IMR-90 (cell line): ENCODE measurements around the gene PRF1.

Experiments
- CTCF ChIP-seq: conservative IDR thresholded peaks from 2 replicates; pipeline ENCODE4 v1.5.1; 2012; ENCODE audit warnings: mild to moderate bottlenecking, low read depth, low read length, improper control_type of control experiment
- FOS ChIP-seq: fragments of 150-350 bp; IDR thresholded peaks from 2 replicates; pipeline ENCODE4 v1.6.1; 2016; ENCODE audit warnings: low read depth, low read length
- MAFK ChIP-seq: IDR thresholded peaks from 2 replicates; pipeline ENCODE4 v1.6.1; 2012; ENCODE audit warnings: low read depth, low read length, improper control_type of control experiment
- MXI1 ChIP-seq: IDR thresholded peaks from 2 replicates; pipeline ENCODE4 v1.6.1; 2012; ENCODE audit warnings: low read depth, mild to moderate bottlenecking, low read length, moderate library complexity, borderline replicate concordance
- POLR2A ChIP-seq: IDR thresholded peaks from 2 replicates; pipeline ENCODE4 v1.6.1; 2012; ENCODE audit warnings: mild to moderate bottlenecking, low read depth, low read length
- RAD21 ChIP-seq: IDR thresholded peaks from 2 replicates; pipeline ENCODE4 v1.6.1; 2012; ENCODE audit warnings: low read length, improper control_type of control experiment
- RFX5 ChIP-seq: IDR thresholded peaks from 2 replicates; pipeline ENCODE4 v1.8.0; 2012; ENCODE audit warnings: low read depth, mild to moderate bottlenecking, low read length, moderate library complexity
- SMC3 ChIP-seq: fragments of 150-350 bp; IDR thresholded peaks from 2 replicates; pipeline ENCODE4 v1.6.1; 2016; ENCODE audit warnings: low read depth, mild to moderate bottlenecking, antibody characterized with exemption, low read length, moderate library complexity
- USF2 ChIP-seq: fragments of 150-350 bp; IDR thresholded peaks from 2 replicates; pipeline ENCODE4 v1.6.1; 2017; ENCODE audit warnings: mild to moderate bottlenecking, antibody characterized with exemption, low read length, low read depth

DNA sequence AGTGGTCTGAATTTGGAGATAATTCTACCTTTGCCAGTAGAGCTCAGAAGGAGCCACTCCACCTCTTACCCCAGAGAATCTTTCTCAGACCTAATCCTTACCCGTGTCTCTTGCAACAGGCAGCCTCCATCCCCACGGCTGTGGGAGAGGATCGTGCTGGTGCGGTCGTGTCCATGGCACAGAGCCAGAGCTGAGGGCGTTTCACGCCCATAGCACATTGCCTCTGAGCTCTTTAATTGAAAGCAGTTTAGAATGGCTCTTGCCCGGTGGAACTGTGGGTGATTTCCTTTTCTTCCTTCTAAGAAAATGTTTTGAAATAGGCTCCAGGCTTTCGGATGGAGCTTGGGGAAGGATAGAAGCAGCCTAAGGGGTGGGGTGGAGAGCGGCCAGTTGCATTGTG lies 41.5 kb downstream of the PRF1 start:
- TF ChIP-seq CTCF (no peak), POLR2A (no peak), MXI1 (no peak), FOS (no peak), RFX5 (no peak), RAD21 (no peak), SMC3 (no peak), USF2 (no peak), MAFK (no peak)
